Kidney tubule cell (primary cell): ENCODE data around the gene ZNF234.
"Not testable (repeated sequence)": the region's sequence is repeated elsewhere in the genome, so short reads cannot be mapped to it uniquely, and the experiment has no call there.

ENCODE experiments used
- DNase-seq: peaks from one replicate; pipeline ENCODE4 v3.0.0-alpha.2; 2018; ENCODE audit warnings: low spot score

The ZNF234 gene

DNA sequence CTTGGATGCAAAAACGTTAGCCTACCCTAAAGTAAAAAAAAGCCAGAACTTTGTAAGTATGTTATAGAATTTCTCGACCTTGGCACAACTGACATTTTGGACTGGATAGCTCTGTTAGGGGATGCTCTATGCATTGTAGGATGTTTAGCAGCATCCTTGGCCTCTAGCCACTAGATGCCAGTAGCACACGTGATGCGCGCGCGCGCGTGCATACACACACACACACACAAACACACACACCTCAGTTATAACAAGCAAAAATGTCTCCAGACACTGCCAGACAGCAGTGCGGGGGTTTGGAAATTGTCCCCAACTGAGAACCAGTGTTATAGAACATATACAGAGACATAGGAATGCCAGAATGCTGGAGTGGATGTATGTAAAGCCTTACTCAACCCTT lies 40.8 kb downstream of the ZNF234 start:
- no peak for DNase-seq

DNA sequence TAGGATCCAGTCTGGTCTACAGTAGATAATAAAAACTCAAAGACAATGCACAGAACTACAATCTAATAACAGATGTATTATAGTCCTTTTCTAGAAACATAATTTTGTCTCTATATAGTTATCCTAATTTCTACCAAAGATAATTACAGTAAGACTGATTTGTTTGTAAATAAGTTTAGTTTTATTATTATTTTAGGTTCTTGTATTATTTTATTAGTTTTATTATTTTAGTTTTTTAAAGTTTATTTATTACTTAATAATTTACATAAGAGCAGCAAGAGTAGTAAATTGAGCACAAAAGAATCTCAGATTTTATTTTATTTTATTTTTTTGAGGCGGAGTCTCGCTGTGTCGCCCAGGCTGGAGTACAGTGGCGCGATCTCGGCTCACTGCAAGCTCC lies 48.7 kb downstream of the ZNF234 start:
- no peak for DNase-seq

DNA sequence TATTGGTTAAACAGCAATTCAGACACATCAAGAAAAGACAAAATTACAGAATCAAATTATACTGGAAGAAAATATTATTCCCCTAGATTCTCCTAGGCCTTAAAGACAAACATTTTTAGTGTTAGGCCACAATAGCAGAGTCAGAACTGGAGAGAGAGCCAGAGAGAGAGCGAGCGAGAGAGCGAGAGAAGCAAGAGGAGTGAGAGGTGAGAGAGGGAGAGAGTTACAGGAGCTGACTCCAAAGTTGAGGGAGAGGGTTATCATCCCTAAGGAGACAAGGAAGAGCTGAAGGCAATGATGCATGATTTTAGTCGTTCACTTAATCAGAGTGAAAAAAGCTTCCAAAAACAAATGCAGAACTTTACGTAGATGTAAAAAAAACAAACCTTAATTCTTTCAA lies 50.8 kb downstream of the ZNF234 start:
- no peak for DNase-seq

DNA sequence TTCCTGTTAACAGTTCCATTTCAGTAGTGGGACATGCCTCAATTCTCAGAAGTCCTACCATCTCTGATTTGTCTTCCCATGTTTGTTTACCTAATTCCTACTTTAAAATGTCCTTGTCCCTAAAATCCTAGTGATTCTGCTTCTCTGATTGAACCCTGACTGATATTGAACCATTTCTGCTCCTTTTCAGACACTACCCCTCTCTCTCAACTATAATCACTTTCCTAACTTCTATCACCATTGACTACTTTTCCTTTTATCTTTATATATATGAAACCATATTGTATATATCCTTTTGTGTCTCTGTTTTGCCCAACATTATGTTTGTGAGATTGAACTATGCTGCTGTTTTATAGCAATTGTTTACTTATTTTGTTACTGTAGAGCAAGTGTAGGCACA lies 55.4 kb downstream of the ZNF234 start:
- DNase-seq: no peak

DNA sequence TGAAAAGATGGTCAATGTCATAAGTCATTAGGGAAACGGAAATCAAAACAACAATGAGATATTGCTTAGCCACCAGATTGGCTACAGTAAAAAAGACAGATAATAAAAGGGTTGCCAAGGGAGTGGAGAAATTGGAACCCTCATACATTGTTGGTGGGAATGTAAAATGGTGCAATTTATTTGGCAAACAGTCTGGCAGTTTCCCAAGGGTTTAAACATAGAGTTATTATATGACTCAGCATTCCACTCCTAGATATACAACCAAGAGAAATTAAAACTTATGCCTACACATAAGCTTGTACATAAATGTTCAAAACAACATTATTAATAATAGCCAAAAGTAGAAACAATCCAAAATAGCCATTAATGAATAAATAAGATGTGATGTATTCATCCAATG lies 61.1 kb downstream of the ZNF234 start:
- DNase-seq: no peak

GRCh38 chr19:44202974-44203373 lies 61.6 kb downstream of the ZNF234 start:
- no peak for DNase-seq

DNA sequence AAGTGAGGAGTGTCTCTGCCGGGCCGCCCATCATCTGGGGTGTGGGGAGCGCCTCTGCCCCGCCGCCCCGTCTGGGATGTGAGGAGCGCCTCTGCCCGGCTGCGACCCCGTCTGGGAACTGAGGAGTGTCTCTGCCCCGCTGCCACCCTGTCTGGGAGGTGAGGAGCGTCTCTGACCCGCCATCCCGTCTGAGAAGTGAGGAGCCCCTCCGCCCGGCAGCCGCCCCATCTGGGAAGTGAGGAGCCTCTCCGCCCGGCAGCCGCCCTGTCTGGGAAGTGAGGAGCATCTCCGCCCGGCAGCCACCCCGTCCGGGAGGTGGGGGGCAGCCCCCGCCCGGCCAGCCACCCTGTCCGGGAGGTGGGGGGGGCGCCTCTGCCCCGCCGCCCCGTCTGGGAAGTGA lies 62.5 kb downstream of the ZNF234 start:
- DNase-seq: not testable (repeated sequence)

DNA sequence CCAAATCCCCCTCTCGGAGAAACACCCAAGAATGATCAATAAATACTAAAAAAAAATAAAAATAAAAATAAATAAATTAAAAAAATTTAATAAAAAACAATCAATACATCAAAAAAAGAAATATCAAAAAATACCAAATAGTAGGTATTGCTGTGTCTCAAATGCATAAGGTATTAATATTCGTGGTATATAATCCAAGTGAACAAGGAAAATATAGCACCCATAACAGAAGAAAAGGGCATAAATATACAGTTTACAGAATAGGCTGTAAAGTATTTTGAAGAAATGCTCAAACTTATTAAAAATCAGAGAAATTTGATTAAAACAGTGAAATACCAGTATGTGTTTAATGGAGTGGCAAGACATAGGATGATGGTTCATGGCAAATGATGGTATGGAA lies 63.4 kb downstream of the ZNF234 start:
- DNase-seq: no peak

GRCh38 chr19:44207126-44207803 lies 65.9 kb downstream of the ZNF234 start:
- peak; percentile 96 for DNase-seq
